Large intestine (tissue), 3 donors: ENCODE results near the gene SAP30. TPM values are rescaled to one million over a fixed set of nuclear protein-coding genes. Genes with fewer than 3 reads are reported as not detected.

ENCODE experiments used
- DNase-seq, 2 donors: peaks; one replicate each; pipeline versions ENCODE4 v3.0.0 to v3.0.0-alpha.2; 2013
- H3K27ac ChIP-seq: one replicate; pipeline ENCODE4 v1.5.1; 2013; ENCODE audit warnings: low read length
- H3K27me3 ChIP-seq: 2 replicates; pipeline ENCODE4 v1.6.1; 2013; ENCODE audit warnings: low read length; ENCODE audit not compliant: control insufficient read depth, insufficient read depth
- H3K36me3 ChIP-seq: 2 replicates; pipeline ENCODE4 v1.6.1; 2013; ENCODE audit warnings: low read length; ENCODE audit not compliant: control insufficient read depth, insufficient read depth
- H3K4me1 ChIP-seq: one replicate; pipeline ENCODE4 v1.6.1; 2013; ENCODE audit warnings: low read length; ENCODE audit not compliant: control insufficient read depth, insufficient read depth
- H3K4me3 ChIP-seq: one replicate; pipeline ENCODE4 v1.5.1; 2013; ENCODE audit warnings: low read length
- H3K9me3 ChIP-seq: one replicate; pipeline ENCODE4 v1.6.1; 2013; ENCODE audit warnings: mild to moderate bottlenecking, low read depth, low read length, moderate library complexity; ENCODE audit not compliant: control insufficient read depth
- WGBS: methylation state at CpG from one replicate; pipeline ENCODE4 v1.1.5; 2013; ENCODE audit warnings: low lambda C conversion rate; ENCODE audit not compliant: insufficient coverage; 5-methylcytosine and 5-hydroxymethylcytosine counted together
- polyA plus RNA-seq: library from polyadenylated mRNA; unstranded; fragments of 120-200 nt; gene quantifications from one replicate; pipeline ENCODE4 v1.2.1, GENCODE V29; 2013

Gene SAP30
- polyA plus RNA-seq, 1 donor: 9.5 TPM

DNA sequence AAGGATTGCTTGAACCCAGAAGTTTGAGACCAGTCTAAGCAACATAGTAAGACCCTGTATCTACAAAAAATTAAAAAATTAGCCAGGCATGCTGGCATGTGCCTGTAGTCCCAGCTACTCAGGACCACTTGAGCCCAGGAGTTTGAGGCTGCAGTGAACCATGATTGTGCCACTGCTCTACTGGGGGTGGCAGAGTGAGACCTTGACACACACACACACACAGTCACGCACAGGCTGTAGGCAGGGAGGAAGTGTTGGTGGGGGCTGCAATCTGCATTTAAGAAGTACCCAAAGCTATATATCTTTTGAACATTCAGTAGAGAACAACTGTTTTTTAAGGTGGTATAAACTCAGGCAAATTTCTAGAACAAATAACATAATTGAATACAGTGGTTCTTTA is 20.9 kb downstream of the SAP30 start:
- WGBS: no CpG with 5 or more reads among the region's 1 CpG
- no peaks in the 10 kb centered on the region for H3K36me3 ChIP-seq
- no peaks in the 10 kb centered on the region for H3K9me3 ChIP-seq
- no peaks in the 10 kb centered on the region for H3K4me1 ChIP-seq
- no peak for DNase-seq
- no peak overlapping the region for H3K4me3 ChIP-seq
- no peaks in the 10 kb centered on the region for H3K27me3 ChIP-seq
- no peak overlapping the region for H3K27ac ChIP-seq

DNA sequence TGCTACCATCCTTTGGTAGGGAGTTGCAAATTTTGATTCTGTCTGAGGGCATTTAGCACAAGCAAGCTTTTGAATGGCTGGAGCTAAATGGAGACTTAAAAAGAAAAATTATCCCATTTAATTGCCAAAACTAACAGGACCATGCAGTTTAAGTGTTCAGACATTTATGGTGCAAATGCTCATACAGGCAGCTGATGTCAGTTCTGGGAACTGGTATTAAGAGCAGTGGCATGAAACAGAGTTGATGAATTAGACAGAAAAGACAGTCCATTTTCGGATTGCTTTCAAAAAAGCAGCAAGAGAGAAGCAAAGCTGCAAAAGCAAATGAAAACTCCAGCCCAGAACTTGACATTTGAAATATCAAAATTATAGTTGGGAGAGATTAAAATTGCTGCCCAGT is 26.9 kb downstream of the SAP30 start:
- Histone ChIP-seq H3K9me3 (no peaks in the 10 kb centered on the region), H3K4me3 (no peak overlapping the region), H3K4me1 (no peaks in the 10 kb centered on the region), H3K27me3 (no peaks in the 10 kb centered on the region), H3K27ac (no peak overlapping the region), H3K36me3 (no peaks in the 10 kb centered on the region)
- no peak for DNase-seq
- WGBS: no CpG with 5 or more reads among the region's 1 CpG

DNA sequence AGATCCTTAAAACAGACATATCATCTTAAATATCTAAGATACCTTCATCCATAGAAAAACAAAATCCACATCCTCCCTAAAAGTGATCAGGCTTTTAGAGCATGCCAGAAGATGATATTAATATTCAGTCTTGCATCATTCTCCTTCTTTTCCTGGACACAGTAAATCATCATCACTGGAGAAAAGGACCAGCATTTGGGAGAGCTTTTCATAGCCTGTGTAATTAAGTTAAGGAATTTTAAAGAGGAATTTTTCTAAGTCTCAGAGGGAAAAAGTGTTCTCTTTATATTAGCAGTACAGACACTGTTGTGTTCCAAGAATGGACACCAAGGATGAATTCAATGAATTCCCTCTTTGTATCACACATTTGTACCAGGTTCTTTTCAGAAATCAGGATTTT is 27.5 kb downstream of the SAP30 start:
- H3K27me3 ChIP-seq: no peaks in the 10 kb centered on the region
- no peak for DNase-seq
- no peaks in the 10 kb centered on the region for H3K9me3 ChIP-seq
- no peak overlapping the region for H3K4me3 ChIP-seq
- no peaks in the 10 kb centered on the region for H3K36me3 ChIP-seq
- no peak overlapping the region for H3K27ac ChIP-seq
- no peaks in the 10 kb centered on the region for H3K4me1 ChIP-seq

DNA sequence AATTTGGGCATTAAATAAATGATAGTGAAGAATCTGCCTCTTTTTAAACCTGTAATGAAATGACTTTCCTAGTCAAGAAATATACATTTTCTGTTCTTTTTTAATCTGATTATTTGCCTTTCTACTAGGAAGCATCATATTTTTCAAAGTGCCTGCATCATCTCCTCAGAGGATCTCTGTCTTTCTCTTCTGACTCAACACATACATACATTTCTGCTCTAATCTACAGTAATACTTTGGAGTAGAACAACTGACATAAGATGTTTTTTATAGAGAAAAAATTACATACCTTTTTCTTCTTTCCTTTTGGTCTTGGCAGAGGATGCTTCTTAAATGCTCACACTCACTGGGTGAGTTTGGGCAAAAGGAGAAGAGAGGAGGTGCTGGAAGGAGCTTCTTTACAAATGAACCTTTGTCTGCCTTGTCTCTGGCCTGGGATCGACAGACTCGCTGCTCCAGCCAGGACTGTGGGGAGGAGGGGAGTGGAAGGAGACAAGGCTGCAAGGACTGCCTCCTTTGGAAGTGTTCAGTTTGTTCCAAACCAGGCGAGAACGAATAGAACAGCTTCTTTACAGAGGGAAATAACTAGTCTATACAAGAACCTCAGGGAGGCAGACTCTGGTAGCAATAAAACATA is 28.1 kb downstream of the SAP30 start, which contains the start of gene SCRG1:
TSS of gene SCRG1 (minus strand) at position 338 of the 637 bp plus-strand sequence. CDS start 7,702 bp downstream, outside the sequence.
- no peak within 1 kb of the TSS for H3K27ac ChIP-seq
- no CpG with 5 or more reads among the region's 4 CpGs for WGBS

DNA sequence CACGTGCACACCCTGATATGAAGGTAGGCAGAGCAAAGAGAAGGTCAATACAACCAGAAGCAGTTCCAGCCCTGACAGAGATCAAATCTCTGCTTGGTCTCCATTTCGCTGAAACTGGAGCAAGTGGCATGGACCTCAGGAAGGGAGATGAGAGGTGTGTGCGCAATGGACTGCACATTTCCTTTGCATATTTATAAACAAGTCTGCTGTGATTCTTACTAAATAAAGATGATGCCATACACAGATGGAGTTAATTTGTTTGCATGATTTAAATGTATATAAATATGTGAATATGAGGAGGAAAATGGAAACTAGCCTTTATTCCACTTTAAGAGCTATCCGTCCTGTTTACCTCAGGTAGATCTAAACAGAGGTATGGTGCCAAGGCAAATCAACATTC is 30.3 kb downstream of the SAP30 start:
- H3K9me3 ChIP-seq: no peaks in the 10 kb centered on the region
- WGBS: no CpG with 5 or more reads among the region's 4 CpGs
- H3K4me1 ChIP-seq: no peaks in the 10 kb centered on the region
- H3K4me3 ChIP-seq: no peak overlapping the region
- no peak for DNase-seq
- H3K27ac ChIP-seq: no peak overlapping the region
- no peaks in the 10 kb centered on the region for H3K27me3 ChIP-seq
- peaks cover 2% of the 10 kb centered on the region for H3K36me3 ChIP-seq

More for the DNA sequence above, 28.1 kb downstream of the SAP30 start, which contains the start of gene SCRG1:
- Histone ChIP-seq H3K4me1 (no peaks in the 10 kb centered on the region), H3K36me3 (no peaks in the 10 kb centered on the region), H3K4me3 (no peak within 1 kb of the TSS), H3K27me3 (no peaks in the 10 kb centered on the region), H3K9me3 (no peaks in the 10 kb centered on the region)
- no peak for DNase-seq

DNA sequence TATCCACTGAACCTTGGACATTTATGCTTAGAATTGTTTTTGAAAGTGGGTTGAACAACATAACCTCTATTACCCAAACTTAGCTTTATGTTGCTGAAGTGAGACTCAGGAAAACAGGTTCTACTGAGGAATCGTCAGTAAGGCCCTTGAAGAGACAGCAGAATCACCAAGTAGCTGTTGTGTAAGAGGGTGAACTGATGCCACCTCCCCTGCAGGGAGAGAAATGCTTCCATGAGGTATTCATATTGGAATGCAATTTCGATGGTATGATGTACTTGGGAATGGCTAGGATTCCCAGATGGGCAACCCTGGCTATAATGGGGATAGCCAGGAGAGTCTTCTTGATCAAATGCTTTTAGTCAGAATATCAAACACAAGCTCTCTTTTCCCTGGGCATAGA is 32.3 kb downstream of the SAP30 start:
- no CpG with 5 or more reads among the region's 2 CpGs for WGBS
- H3K4me3 ChIP-seq: no peak overlapping the region

DNA sequence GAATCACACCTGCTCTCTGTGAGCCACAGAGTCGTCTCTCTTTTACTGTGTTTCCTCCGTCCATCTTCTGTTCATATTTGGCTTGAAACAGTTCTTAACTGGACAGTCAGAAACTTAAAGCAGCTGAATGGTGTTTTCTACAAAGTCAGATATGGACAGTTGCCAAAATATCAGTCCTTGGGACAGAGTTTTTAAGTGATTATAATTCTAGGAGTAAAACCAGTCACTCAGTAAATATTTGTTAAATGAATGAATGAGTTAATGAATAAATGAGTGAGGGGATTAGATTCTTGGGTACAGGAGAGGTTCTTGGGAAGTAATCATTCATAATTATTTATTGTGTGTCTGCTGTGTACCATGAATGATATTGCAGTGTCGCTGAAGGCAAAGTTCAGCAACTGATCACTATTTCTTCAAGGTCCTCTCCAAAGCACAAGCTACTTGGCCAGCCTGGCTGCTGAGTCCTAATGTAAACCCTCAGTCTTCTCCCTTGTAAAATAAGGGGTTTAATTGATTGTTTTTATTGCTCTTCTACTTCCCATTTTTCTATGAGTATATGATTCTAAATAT is 33.6 kb downstream of the SAP30 start:
- DNase-seq: no peak
- no peaks in the 10 kb centered on the region for H3K4me1 ChIP-seq
- WGBS: no CpG with 5 or more reads among the region's 3 CpGs

More for the DNA sequence above, 32.3 kb downstream of the SAP30 start:
- no peak overlapping the region for H3K27ac ChIP-seq
- no peaks in the 10 kb centered on the region for H3K27me3 ChIP-seq
- no peaks in the 10 kb centered on the region for H3K4me1 ChIP-seq
- H3K9me3 ChIP-seq: no peaks in the 10 kb centered on the region
- DNase-seq: no peak
- H3K36me3 ChIP-seq: peaks cover 2% of the 10 kb centered on the region

DNA sequence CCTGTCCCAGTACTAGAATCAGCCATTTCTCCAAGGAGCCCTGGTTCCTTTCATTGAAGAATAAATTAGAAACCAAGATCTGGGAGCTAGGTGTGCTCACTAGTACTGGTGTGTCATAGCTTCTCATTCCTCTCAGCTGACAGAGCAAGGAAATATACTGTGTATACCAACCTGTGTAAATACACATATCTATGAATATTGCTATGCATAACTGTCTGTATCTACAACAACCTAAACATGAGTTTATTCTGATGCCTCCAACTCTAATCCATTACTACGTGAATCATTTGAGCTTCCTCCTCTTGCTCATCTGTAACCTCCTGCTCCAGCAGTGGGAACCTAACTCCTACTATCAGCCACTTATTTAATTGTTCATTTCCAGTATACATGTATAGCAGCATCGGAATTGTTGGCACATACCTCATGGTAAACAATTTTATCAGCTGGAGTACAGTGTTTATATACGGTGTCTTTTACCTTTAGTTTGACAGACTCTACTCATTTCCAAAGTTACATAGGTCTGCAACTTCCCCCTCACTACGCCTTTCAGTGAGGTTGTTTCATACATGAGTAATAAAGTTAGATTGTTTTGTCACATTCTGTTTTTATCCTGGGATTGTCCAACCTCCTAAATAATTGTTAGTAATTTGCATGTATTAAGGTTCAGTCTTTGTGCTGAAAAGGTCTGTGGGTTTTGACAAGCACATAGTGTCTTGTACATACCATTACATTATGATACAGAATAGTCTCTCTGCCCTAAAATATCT is 35.3 kb downstream of the SAP30 start:
- no peak overlapping the region for H3K27ac ChIP-seq
- WGBS: 97% methylated on average over 4 of the region's 4 CpGs
- no peaks in the 10 kb centered on the region for H3K4me1 ChIP-seq
- DNase-seq: no peak
- no peak overlapping the region for H3K4me3 ChIP-seq
- no peaks in the 10 kb centered on the region for H3K9me3 ChIP-seq
- peaks cover 4% of the 10 kb centered on the region for H3K36me3 ChIP-seq
- H3K27me3 ChIP-seq: no peaks in the 10 kb centered on the region

More for the DNA sequence above, 33.6 kb downstream of the SAP30 start:
- H3K4me3 ChIP-seq: no peak overlapping the region
- peaks cover 2% of the 10 kb centered on the region for H3K36me3 ChIP-seq
- no peaks in the 10 kb centered on the region for H3K27me3 ChIP-seq
- no peak overlapping the region for H3K27ac ChIP-seq
- no peaks in the 10 kb centered on the region for H3K9me3 ChIP-seq

DNA sequence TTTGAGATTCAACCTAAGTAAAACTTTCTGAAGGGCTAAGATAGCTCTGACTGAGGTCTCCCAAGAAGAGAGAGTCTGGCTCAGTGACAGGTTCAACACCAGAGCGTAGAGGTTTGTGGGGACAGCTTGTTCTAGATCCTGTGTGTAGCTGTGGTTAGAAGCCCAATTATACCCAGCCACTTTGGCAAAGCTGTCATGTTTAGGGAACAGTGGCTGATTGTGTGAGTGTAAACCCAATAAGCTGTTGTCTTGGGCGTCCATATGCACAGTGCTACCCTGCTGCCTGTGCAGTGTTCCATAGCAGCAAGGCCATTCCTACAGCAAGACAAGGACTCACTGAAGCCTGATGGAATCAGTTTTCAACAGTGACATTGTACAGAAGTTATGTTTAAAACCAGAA is 39.3 kb downstream of the SAP30 start:
- WGBS: no CpG with 5 or more reads among the region's 2 CpGs
- Histone ChIP-seq H3K4me3 (no peak overlapping the region), H3K27me3 (no peaks in the 10 kb centered on the region), H3K4me1 (no peaks in the 10 kb centered on the region), H3K27ac (no peak overlapping the region), H3K36me3 (peaks cover 2% of the 10 kb centered on the region), H3K9me3 (no peaks in the 10 kb centered on the region)
- DNase-seq: no peak

DNA sequence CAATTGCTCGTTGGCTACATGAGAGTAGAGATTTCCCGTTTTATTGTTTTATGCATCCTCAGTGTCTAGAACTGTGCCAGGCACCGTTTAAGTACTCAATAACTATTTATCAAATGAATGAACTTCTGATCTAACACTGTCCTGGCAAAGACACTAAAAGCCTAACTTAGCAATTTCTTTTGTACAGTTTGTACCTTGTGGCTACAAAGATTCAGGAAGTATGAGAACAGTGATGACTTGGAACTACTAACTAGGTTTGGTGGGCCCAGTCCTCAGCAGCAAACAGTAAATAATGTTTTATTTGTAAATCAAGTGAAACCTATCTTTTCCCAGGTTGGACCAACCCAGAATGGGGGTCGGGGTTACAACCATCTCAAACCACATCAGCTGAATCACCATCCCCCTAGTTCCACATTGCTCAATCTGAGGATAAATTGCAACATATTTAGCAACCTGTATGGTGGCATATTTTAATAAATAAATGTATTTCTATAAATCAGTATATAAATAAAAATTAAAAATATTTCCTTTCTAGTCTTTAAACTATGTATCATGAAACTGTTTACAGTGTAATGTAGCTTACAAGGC is 40.4 kb downstream of the SAP30 start:
- H3K4me1 ChIP-seq: no peaks in the 10 kb centered on the region
- WGBS: 0% methylated on average over 1 of the region's 4 CpGs
- H3K4me3 ChIP-seq: no peak overlapping the region
- H3K27me3 ChIP-seq: no peaks in the 10 kb centered on the region
- H3K27ac ChIP-seq: no peak overlapping the region
- H3K36me3 ChIP-seq: peaks cover 2% of the 10 kb centered on the region
- no peak for DNase-seq
- H3K9me3 ChIP-seq: no peaks in the 10 kb centered on the region
